H1 (cell line): ENCODE data around the gene RAD51B. TPM values are rescaled to one million over a fixed set of nuclear protein-coding genes. Genes with fewer than 3 reads are reported as not detected.

Source experiments
- CTCF ChIA-PET: fragments of 300-600 bp; sonication (Branson Sonifier 250); formaldehyde crosslinking; loops from one replicate; lab custom pipeline; 2021; ENCODE audit not compliant: partially characterized antibody; lab: Charles Lee
- POLR2A ChIA-PET: fragments of 300-600 bp; sonication (Branson Sonifier 250); formaldehyde crosslinking; loops from one replicate; lab custom pipeline; 2021; ENCODE audit warnings: inconsistent platforms; ENCODE audit not compliant: partially characterized antibody; lab: Charles Lee
- DNase-seq, 2 experiments: peaks; one replicate each; pipeline versions ENCODE4 v3.0.0 to v3.0.0-alpha.2; 2010 to 2022; ENCODE audit warnings: low spot score in 2 of 2, low read depth in 1 of 2, mixed read lengths in 1 of 2
- FAIRE-seq: peaks from 2 replicates; lab custom pipeline; 2011; peaks lifted over from hg19 to GRCh38; lab: Jason Lieb, UNC
- H2AFZ ChIP-seq: 2 replicates; pipeline ENCODE4 v1.8.1; 2012; ENCODE audit warnings: low read length, inconsistent platforms
- H2AK5ac ChIP-seq: 2 replicates; pipeline ENCODE4 v1.6.1; 2013; ENCODE audit warnings: low read depth, low read length
- H2BK120ac ChIP-seq: replicated peaks from 2 replicates; pipeline ENCODE3; 2013; ENCODE audit warnings: low read depth, low read length, inconsistent platforms
- H2BK12ac ChIP-seq: 2 replicates; pipeline ENCODE4 v1.6.1; 2013; ENCODE audit warnings: low read depth, low read length
- H2BK15ac ChIP-seq: 2 replicates; pipeline ENCODE4 v1.6.1; 2013; ENCODE audit warnings: low read length
- H2BK20ac ChIP-seq: 2 replicates; pipeline ENCODE4 v1.6.1; 2013; ENCODE audit warnings: low read length
- H2BK5ac ChIP-seq: 2 replicates; pipeline ENCODE4 v1.6.1; 2013; ENCODE audit warnings: low read depth, low read length
- H3K14ac ChIP-seq: 2 replicates; pipeline ENCODE4 v1.6.1; 2013; ENCODE audit warnings: inconsistent platforms; ENCODE audit not compliant: insufficient read length
- H3K18ac ChIP-seq: 2 replicates; pipeline ENCODE4 v1.6.1; 2013; ENCODE audit warnings: low read length; ENCODE audit errors: extremely low read depth
- H3K23ac ChIP-seq: 2 replicates; pipeline ENCODE4 v1.6.1; 2013; ENCODE audit warnings: inconsistent platforms; ENCODE audit not compliant: insufficient read length
- H3K23me2 ChIP-seq: 2 replicates; pipeline ENCODE4 v1.6.1; 2013; ENCODE audit warnings: low read depth, low read length
- H3K27ac ChIP-seq: 2 replicates; pipeline ENCODE4 v1.6.1; 2011; ENCODE audit warnings: low read depth, low read length, inconsistent platforms
- H3K27me3 ChIP-seq, 4 experiments: replicated peaks in 1 of 4; 1 replicate in 1 of 4; 2 replicates in 3 of 4; pipeline versions ENCODE4 v1.6.1 to v1.8.1; 2011 to 2013; ENCODE audit warnings: low read length in 3 of 4, mild to moderate bottlenecking in 3 of 4, inconsistent platforms in 2 of 4, mixed read lengths in 2 of 4, moderate library complexity in 1 of 4; ENCODE audit not compliant: control insufficient read depth in 3 of 4, insufficient read depth in 3 of 4; ENCODE audit errors: extremely low read depth in 1 of 4
- H3K36me3 ChIP-seq, 4 experiments: 2 replicates each; pipeline versions ENCODE4 v1.6.1 to v1.8.1; 2011 to 2013; ENCODE audit warnings: mild to moderate bottlenecking in 4 of 4, low read length in 3 of 4, moderate library complexity in 2 of 4, control low read depth in 1 of 4, inconsistent platforms in 1 of 4; ENCODE audit not compliant: insufficient read depth in 4 of 4, control insufficient read depth in 2 of 4
- H3K4ac ChIP-seq: replicated peaks from 2 replicates; pipeline ENCODE3; 2013; ENCODE audit warnings: low read length, low read depth, mixed read lengths, inconsistent platforms; ENCODE audit not compliant: insufficient read length
- H3K4me1 ChIP-seq, 4 experiments: replicated peaks in 1 of 4; 1 replicate in 1 of 4; 2 replicates in 3 of 4; pipeline versions ENCODE4 v1.6.1 to v1.8.1; 2011 to 2013; ENCODE audit warnings: low read length in 3 of 4, inconsistent platforms in 2 of 4, mixed read lengths in 1 of 4; ENCODE audit not compliant: insufficient read depth in 4 of 4, control insufficient read depth in 3 of 4
- H3K4me2 ChIP-seq, 2 experiments: 2 replicates each; pipeline versions ENCODE4 v1.6.1 to v1.8.1; 2011 to 2013; ENCODE audit warnings: low read depth in 2 of 2, low read length in 2 of 2, control low read depth in 1 of 2, inconsistent platforms in 1 of 2, mild to moderate bottlenecking in 1 of 2; ENCODE audit not compliant: insufficient read depth in 1 of 2
- H3K4me3 ChIP-seq, 4 experiments: fragments of 200-600, 300-600 bp in 1 of 4; sonication (generic), shearing (Covaris generic), sonication (Bioruptor Twin) in 1 of 4; 2 replicates each; pipeline versions ENCODE4 v1.5.1 to v1.8.1; 2011 to 2016; ENCODE audit warnings: low read length in 4 of 4, low read depth in 3 of 4, control low read depth in 2 of 4, inconsistent platforms in 2 of 4, mild to moderate bottlenecking in 2 of 4, mixed read lengths in 1 of 4, moderate library complexity in 1 of 4; ENCODE audit not compliant: insufficient read depth in 2 of 4; ENCODE audit errors: extremely low read depth in 1 of 4
- H3K56ac ChIP-seq: replicated peaks from 2 replicates; pipeline ENCODE3; 2013; ENCODE audit warnings: low read depth, mild to moderate bottlenecking, mixed read lengths, low read length, inconsistent platforms; ENCODE audit not compliant: insufficient read length
- H3K79me1 ChIP-seq: 2 replicates; pipeline ENCODE4 v1.6.1; 2013; ENCODE audit warnings: low read depth, low read length, control low read depth
- H3K79me2 ChIP-seq, 2 experiments: 2 replicates each; pipeline versions ENCODE4 v1.6.1 to v1.8.1; 2012 to 2013; ENCODE audit warnings: low read length in 2 of 2, mild to moderate bottlenecking in 2 of 2, inconsistent platforms in 1 of 2; ENCODE audit not compliant: insufficient read depth in 2 of 2, control insufficient read depth in 1 of 2
- H3K9ac ChIP-seq, 4 experiments: replicated peaks in 1 of 4; 1 replicate in 1 of 4; 2 replicates in 3 of 4; pipeline versions ENCODE4 v1.6.1 to v1.8.1; 2011 to 2013; ENCODE audit warnings: low read depth in 3 of 4, low read length in 3 of 4, control low read depth in 2 of 4, mild to moderate bottlenecking in 2 of 4, moderate library complexity in 2 of 4, inconsistent platforms in 1 of 4; ENCODE audit errors: extremely low read depth in 1 of 4
- H3K9me3 ChIP-seq, 2 experiments: 2 replicates each; pipeline versions ENCODE4 v1.6.1 to v1.8.1; 2012 to 2013; ENCODE audit warnings: mild to moderate bottlenecking in 2 of 2, moderate library complexity in 2 of 2, control low read depth in 1 of 2, inconsistent platforms in 1 of 2, low read depth in 1 of 2, low read length in 1 of 2, mixed read lengths in 1 of 2; ENCODE audit not compliant: insufficient read depth in 2 of 2
- H4K20me1 ChIP-seq, 2 experiments: replicated peaks in 1 of 2; 2 replicates each; pipeline versions ENCODE3 to v1.8.1; 2011 to 2013; ENCODE audit warnings: inconsistent platforms in 2 of 2, low read length in 2 of 2, mild to moderate bottlenecking in 1 of 2; ENCODE audit not compliant: insufficient read depth in 2 of 2, control insufficient read depth in 1 of 2
- H4K5ac ChIP-seq: 2 replicates; pipeline ENCODE4 v1.6.1; 2013; ENCODE audit warnings: low read length, low read depth, mixed read lengths, inconsistent platforms; ENCODE audit not compliant: insufficient read length
- H4K8ac ChIP-seq: 2 replicates; pipeline ENCODE4 v1.8.0; 2013; ENCODE audit warnings: mild to moderate bottlenecking, moderate library complexity, low read length, inconsistent platforms; ENCODE audit not compliant: insufficient read depth; ENCODE audit errors: extremely low read depth
- H4K91ac ChIP-seq: replicated peaks from 2 replicates; pipeline ENCODE3; 2013; ENCODE audit warnings: low read length, mixed read lengths, inconsistent platforms; ENCODE audit not compliant: insufficient read length
- POU5F1 ChIP-seq: IDR thresholded peaks from 2 replicates; pipeline ENCODE4 v1.6.1; 2011; ENCODE audit warnings: low read depth, mild to moderate bottlenecking, low read length, moderate library complexity
- SUZ12 ChIP-seq: fragments of 200-600 bp; sonication (generic); IDR thresholded peaks from 2 replicates; pipeline ENCODE4 v1.6.1; 2012; ENCODE audit warnings: mild to moderate bottlenecking, inconsistent platforms, low read length, moderate library complexity, mixed read lengths
- WGBS, 2 experiments: shearing (Covaris generic) in 1 of 2; methylation state at CpG; one replicate each; pipeline versions ENCODE4 v1.1.6 to v1.1.7; 2013 to 2015; ENCODE audit warnings: low lambda C conversion rate in 2 of 2, mixed read lengths in 2 of 2, inconsistent platforms in 1 of 2, low coverage in 1 of 2, missing lambda C conversion rate in 1 of 2; ENCODE audit not compliant: insufficient replicate concordance in 2 of 2, insufficient coverage in 1 of 2, insufficient read length in 1 of 2; ENCODE audit errors: extremely low coverage in 1 of 2, missing lambda C conversion rate in 1 of 2; 5-methylcytosine and 5-hydroxymethylcytosine counted together
- polyA plus RNA-seq, 7 experiments: library from polyadenylated mRNA; depleted of rRNA in 3 of 7; stranded (reverse) in 5 of 7; unstranded in 2 of 7; fragments of >200 nt in 5 of 7; fragments of 200-250 nt in 2 of 7; gene quantifications; 1 replicate in 5 of 7; 2 replicates in 1 of 7; 4 replicates in 1 of 7; pipeline versions ENCODE4 v1.2.1 to v1.2.3, GENCODE V29; 2011 to 2013; ENCODE audit warnings: missing spikeins in 2 of 7, mixed read lengths in 2 of 7
- total RNA-seq: library from RNA; stranded (reverse); fragmentation: NEBNext Ultra II Directional; extraction: Animal tissue kit (Norgen Biotek cat#: 25700); gene quantifications from 2 replicates; pipeline ENCODE4 v1.2.1, GENCODE V29; 2021

The RAD51B gene
- total and polyA plus RNA-seq, 2 of the 8 experiments (the other 6 are each of a cell fraction or from before 2014, with no cell fraction given), result 3.9 to 14.9 TPM

DNA sequence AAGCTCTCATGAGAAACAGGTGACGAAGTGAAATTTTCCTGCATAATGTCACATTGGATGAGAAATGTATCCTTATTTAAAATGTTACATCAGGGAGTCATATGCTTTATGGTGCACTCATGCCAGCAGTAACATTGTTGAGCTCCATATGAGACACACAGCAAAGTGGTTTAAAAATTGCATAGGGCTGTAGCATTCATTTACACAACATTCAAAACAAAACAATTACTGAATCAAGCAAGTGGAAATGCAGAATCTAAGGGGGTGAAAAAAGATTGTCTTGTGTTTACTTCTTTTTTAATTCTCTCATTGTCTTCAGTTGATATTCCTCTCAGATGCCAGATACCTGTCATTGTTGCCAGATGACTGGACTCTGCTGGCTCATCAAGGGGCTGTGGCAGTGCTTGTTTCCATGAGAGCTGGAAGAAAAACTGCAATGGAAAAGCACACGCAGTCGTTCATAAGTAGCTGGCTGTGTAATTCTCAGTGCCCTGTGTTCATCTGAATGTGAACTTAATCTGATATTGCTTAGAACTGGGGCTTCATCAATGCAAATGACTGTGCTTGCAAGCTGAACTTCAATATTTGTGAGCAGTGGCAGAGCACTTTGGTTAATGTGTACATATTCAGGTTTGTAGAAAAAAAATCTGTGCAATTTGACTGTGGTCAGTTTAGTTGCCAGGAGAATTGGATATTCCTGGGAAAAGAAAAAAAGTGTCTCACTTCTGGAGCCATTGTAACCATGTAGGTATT, 305.6 kb downstream of the RAD51B start:
- Histone ChIP-seq H4K8ac (no peak overlapping the region), H3K27me3 (no peaks in the 10 kb centered on the region), H2BK120ac (no peak overlapping the region), H3K18ac (no peak overlapping the region), H4K91ac (no peak overlapping the region), H3K4ac (no peak overlapping the region), H3K79me1 (no peaks in the 10 kb centered on the region), H3K56ac (no peak overlapping the region), H4K5ac (no peak overlapping the region), H3K9ac (no peak overlapping the region), H3K27ac (no peak overlapping the region), H3K4me1 (peaks cover 0 to 3% (median 0%) of the 10 kb centered on the region in 4 experiments; a peak in 1 of 7 replicates), H2AK5ac (no peak overlapping the region), H2AFZ (no peak overlapping the region), H2BK15ac (no peak overlapping the region), H3K4me2 (no peak overlapping the region), H3K4me3 (no peak overlapping the region), H2BK12ac (no peak overlapping the region), H3K79me2 (no peaks in the 10 kb centered on the region), H3K23ac (no peak overlapping the region), H3K14ac (no peak overlapping the region), H4K20me1 (no peaks in the 10 kb centered on the region), H2BK20ac (no peak overlapping the region), H3K23me2 (no peaks in the 10 kb centered on the region; the same call in 1 of the 2 replicates), H3K36me3 (no peaks in the 10 kb centered on the region; a peak in 1 of 8 replicates), H2BK5ac (no peak overlapping the region), H3K9me3 (no peaks in the 10 kb centered on the region)
- WGBS, 2 experiments, result 92% methylated on average over 3 of the region's 3 CpGs; no CpG with 5 or more reads in 1 of the 2 experiments
- no peak for DNase-seq
- TF ChIP-seq SUZ12, result no peak
- no peak for TF ChIP-seq POU5F1
- ChIA-PET POLR2A (no interaction called here), CTCF (interaction anchor here (0.7 to 1.7 kb wide), 3 partner anchors 13 to 935 kb away, joined by 3 read pairs; no protein-coding TSS in a partner anchor)
- FAIRE-seq, result no peak
